H1 (cell line): Measurements from ENCODE around the gene CHST4. TPM values are rescaled to one million over a fixed set of nuclear protein-coding genes. Genes with fewer than 3 reads are reported as not detected.

ENCODE experiments used
- CTBP2 ChIP-seq: IDR thresholded peaks from 2 replicates; pipeline ENCODE4 v1.7.0; 2011; ENCODE audit warnings: borderline replicate concordance, mild to moderate bottlenecking, moderate library complexity, mixed read lengths, low read length; ENCODE audit not compliant: insufficient read depth, insufficient read length
- EGR1 ChIP-seq: IDR thresholded peaks from 2 replicates; pipeline ENCODE4 v1.6.1; 2011; ENCODE audit warnings: low read depth, low read length, borderline replicate concordance
- POU5F1 ChIP-seq: IDR thresholded peaks from 2 replicates; pipeline ENCODE4 v1.6.1; 2011; ENCODE audit warnings: low read depth, mild to moderate bottlenecking, low read length, moderate library complexity
- RFX5 ChIP-seq: IDR thresholded peaks from 2 replicates; pipeline ENCODE4 v1.6.1; 2011; ENCODE audit warnings: low read depth, low read length, improper control_type of control experiment, borderline replicate concordance
- TAF1 ChIP-seq: IDR thresholded peaks from 2 replicates; pipeline ENCODE4 v1.6.1; 2011; ENCODE audit warnings: mild to moderate bottlenecking, low read depth, low read length
- TBP ChIP-seq: IDR thresholded peaks from 2 replicates; pipeline ENCODE4 v1.6.1; 2011; ENCODE audit warnings: low read depth, low read length, improper control_type of control experiment
- polyA plus RNA-seq, 7 experiments: library from polyadenylated mRNA; depleted of rRNA in 3 of 7; stranded (reverse) in 5 of 7; unstranded in 2 of 7; fragments of >200 nt in 5 of 7; fragments of 200-250 nt in 2 of 7; gene quantifications; 1 replicate in 5 of 7; 2 replicates in 1 of 7; 4 replicates in 1 of 7; pipeline versions ENCODE4 v1.2.1 to v1.2.3, GENCODE V29; 2011 to 2013; ENCODE audit warnings: missing spikeins in 2 of 7, mixed read lengths in 2 of 7
- total RNA-seq: library from RNA; stranded (reverse); fragmentation: NEBNext Ultra II Directional; extraction: Animal tissue kit (Norgen Biotek cat#: 25700); gene quantifications from 2 replicates; pipeline ENCODE4 v1.2.1, GENCODE V29; 2021
- TF ChIP-seq, protein P1 (sequence below): fragments of 300-600 bp; sonication (generic); IDR thresholded peaks from 2 replicates; pipeline ENCODE4 v1.7.1; 2012; ENCODE audit warnings: low read length, moderate library complexity, mild to moderate bottlenecking, inconsistent platforms; ENCODE audit not compliant: insufficient replicate concordance
- TF ChIP-seq, protein P2 (sequence below): IDR thresholded peaks from 2 replicates; pipeline ENCODE4 v1.6.1; 2012; ENCODE audit warnings: inconsistent platforms
- TF ChIP-seq, protein P3 (sequence below): IDR thresholded peaks from 2 replicates; pipeline ENCODE4 v1.6.1; 2011; ENCODE audit warnings: low read length, improper control_type of control experiment

The CHST4 gene
- total and polyA plus RNA-seq, 2 of the 8 experiments (the other 6 are each of a cell fraction or from before 2014, with no cell fraction given) = 12.1 to 14.6 TPM

DNA sequence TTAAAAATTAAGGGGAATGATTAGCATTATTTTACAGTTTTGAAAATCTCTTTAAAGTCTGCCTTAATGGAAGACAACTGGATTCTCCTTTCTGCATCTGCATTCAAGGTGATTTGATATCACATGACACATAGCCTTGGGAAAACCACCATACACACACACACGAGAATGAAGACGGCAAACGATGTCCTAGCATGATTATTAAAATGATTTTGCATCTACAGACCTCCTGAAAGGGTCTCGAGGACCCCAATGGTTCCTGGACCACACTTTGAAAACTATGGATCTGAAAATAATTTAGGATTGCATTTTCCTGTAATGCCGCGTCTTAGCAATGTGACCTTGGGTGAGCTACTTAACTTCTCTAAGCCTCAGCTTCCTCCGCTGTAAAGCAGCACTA is 11.8 kb upstream of the CHST4 start (continued):
- TF ChIP-seq, protein P1, sequence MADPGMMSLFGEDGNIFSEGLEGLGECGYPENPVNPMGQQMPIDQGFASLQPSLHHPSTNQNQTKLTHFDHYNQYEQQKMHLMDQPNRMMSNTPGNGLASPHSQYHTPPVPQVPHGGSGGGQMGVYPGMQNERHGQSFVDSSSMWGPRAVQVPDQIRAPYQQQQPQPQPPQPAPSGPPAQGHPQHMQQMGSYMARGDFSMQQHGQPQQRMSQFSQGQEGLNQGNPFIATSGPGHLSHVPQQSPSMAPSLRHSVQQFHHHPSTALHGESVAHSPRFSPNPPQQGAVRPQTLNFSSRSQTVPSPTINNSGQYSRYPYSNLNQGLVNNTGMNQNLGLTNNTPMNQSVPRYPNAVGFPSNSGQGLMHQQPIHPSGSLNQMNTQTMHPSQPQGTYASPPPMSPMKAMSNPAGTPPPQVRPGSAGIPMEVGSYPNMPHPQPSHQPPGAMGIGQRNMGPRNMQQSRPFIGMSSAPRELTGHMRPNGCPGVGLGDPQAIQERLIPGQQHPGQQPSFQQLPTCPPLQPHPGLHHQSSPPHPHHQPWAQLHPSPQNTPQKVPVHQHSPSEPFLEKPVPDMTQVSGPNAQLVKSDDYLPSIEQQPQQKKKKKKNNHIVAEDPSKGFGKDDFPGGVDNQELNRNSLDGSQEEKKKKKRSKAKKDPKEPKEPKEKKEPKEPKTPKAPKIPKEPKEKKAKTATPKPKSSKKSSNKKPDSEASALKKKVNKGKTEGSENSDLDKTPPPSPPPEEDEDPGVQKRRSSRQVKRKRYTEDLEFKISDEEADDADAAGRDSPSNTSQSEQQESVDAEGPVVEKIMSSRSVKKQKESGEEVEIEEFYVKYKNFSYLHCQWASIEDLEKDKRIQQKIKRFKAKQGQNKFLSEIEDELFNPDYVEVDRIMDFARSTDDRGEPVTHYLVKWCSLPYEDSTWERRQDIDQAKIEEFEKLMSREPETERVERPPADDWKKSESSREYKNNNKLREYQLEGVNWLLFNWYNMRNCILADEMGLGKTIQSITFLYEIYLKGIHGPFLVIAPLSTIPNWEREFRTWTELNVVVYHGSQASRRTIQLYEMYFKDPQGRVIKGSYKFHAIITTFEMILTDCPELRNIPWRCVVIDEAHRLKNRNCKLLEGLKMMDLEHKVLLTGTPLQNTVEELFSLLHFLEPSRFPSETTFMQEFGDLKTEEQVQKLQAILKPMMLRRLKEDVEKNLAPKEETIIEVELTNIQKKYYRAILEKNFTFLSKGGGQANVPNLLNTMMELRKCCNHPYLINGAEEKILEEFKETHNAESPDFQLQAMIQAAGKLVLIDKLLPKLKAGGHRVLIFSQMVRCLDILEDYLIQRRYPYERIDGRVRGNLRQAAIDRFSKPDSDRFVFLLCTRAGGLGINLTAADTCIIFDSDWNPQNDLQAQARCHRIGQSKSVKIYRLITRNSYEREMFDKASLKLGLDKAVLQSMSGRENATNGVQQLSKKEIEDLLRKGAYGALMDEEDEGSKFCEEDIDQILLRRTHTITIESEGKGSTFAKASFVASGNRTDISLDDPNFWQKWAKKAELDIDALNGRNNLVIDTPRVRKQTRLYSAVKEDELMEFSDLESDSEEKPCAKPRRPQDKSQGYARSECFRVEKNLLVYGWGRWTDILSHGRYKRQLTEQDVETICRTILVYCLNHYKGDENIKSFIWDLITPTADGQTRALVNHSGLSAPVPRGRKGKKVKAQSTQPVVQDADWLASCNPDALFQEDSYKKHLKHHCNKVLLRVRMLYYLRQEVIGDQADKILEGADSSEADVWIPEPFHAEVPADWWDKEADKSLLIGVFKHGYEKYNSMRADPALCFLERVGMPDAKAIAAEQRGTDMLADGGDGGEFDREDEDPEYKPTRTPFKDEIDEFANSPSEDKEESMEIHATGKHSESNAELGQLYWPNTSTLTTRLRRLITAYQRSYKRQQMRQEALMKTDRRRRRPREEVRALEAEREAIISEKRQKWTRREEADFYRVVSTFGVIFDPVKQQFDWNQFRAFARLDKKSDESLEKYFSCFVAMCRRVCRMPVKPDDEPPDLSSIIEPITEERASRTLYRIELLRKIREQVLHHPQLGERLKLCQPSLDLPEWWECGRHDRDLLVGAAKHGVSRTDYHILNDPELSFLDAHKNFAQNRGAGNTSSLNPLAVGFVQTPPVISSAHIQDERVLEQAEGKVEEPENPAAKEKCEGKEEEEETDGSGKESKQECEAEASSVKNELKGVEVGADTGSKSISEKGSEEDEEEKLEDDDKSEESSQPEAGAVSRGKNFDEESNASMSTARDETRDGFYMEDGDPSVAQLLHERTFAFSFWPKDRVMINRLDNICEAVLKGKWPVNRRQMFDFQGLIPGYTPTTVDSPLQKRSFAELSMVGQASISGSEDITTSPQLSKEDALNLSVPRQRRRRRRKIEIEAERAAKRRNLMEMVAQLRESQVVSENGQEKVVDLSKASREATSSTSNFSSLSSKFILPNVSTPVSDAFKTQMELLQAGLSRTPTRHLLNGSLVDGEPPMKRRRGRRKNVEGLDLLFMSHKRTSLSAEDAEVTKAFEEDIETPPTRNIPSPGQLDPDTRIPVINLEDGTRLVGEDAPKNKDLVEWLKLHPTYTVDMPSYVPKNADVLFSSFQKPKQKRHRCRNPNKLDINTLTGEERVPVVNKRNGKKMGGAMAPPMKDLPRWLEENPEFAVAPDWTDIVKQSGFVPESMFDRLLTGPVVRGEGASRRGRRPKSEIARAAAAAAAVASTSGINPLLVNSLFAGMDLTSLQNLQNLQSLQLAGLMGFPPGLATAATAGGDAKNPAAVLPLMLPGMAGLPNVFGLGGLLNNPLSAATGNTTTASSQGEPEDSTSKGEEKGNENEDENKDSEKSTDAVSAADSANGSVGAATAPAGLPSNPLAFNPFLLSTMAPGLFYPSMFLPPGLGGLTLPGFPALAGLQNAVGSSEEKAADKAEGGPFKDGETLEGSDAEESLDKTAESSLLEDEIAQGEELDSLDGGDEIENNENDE = no peak
- no peak for TF ChIP-seq CTBP2
- no peak for TF ChIP-seq TBP
- TF ChIP-seq, protein P2, sequence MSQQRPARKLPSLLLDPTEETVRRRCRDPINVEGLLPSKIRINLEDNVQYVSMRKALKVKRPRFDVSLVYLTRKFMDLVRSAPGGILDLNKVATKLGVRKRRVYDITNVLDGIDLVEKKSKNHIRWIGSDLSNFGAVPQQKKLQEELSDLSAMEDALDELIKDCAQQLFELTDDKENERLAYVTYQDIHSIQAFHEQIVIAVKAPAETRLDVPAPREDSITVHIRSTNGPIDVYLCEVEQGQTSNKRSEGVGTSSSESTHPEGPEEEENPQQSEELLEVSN = no peak
- no peak for TF ChIP-seq TAF1
- no peak for TF ChIP-seq RFX5
- TF ChIP-seq EGR1 = no peak
- TF ChIP-seq, protein P3, sequence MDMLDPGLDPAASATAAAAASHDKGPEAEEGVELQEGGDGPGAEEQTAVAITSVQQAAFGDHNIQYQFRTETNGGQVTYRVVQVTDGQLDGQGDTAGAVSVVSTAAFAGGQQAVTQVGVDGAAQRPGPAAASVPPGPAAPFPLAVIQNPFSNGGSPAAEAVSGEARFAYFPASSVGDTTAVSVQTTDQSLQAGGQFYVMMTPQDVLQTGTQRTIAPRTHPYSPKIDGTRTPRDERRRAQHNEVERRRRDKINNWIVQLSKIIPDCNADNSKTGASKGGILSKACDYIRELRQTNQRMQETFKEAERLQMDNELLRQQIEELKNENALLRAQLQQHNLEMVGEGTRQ = no peak
- no peak for TF ChIP-seq POU5F1
